Activated CD8-positive, alpha-beta memory T cell treated with anti-CD3 and anti-CD28 coated beads for 48 hours (primary cell): ENCODE data around the gene BCL10.
"Not testable (repeated sequence)": the region's sequence is repeated elsewhere in the genome, so short reads cannot be mapped to it uniquely, and the experiment has no call there.

Experiments
- DNase-seq, 3 experiments: peaks; one replicate each; pipeline ENCODE4 v3.0.0-alpha.2; 2020; ENCODE audit warnings: low read depth in 2 of 3, low spot score in 2 of 3

Gene BCL10

DNA sequence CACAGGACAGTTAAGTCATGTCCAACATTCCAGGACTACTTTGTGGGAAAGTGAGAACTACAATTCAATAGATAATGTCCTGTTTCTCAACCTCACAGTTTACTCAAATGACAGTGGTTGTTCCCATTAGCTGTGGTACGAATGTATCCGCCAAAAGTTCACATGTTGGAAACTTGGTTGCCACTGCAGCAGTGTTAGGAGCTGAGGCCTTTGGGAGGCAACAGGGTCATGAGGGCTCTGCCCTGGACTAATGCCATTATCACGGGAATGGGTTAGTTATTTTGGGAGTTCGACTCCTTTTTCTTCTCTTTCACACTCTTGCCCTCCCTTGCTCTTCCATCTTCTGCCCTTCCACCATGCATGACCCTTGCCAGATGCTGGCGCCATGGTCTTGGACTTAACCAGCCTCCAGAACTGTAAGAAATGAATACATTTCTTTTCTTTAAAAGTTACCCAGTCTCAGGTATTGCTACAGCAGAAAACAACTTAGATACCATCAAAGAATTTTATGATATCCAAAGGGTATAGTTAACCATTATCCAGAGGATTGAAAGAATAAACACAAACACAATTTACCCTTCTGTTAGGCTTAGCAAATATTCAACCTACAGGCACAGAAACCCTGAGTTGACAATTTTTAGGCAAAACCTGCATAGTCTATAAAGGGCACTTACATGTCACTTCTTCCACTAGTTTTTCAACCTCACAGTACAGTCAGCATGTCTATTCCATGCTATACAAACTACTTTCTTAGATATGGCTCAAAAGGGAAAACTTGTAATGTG lies 7.4 kb downstream of the BCL10 start:
- DNase-seq, result no peak

DNA sequence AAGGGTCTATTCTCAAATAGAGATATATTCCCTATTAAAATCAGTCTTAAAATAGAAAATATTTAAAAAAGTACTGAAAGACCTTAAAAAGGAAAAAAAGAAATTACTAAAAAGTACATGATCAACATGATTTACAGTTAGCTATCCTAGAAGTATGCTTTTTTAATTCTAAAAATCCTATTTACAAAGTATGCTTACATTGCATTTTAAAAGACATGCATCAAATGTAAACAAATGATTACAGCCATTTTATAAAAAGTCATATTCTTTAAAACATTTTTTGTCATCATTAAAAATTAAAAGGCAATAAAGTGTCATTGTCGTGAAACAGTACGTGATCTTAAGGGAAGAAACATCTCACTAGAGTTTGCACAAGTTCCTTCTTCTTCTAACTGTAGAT lies 9.1 kb downstream of the BCL10 start:
- no peak for DNase-seq

DNA sequence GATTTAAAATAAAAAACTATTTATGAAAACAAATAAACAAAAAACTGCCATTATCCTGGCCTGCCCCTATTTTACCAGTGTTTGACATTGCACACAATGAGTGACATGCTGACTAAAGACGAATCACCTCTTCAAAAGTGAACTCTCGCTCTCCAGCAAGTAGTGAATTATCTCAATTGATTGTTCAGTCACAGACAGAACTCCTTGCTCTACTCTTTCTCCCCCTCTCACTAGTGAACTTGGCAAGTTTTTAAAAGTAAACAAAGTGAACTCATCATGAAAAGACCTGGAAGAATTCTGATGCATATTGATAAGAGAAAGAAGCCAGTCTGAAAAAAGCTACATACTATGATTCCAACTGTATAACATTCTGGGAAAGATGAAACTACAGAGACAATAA lies 12.3 kb downstream of the BCL10 start:
- no peak for DNase-seq

DNA sequence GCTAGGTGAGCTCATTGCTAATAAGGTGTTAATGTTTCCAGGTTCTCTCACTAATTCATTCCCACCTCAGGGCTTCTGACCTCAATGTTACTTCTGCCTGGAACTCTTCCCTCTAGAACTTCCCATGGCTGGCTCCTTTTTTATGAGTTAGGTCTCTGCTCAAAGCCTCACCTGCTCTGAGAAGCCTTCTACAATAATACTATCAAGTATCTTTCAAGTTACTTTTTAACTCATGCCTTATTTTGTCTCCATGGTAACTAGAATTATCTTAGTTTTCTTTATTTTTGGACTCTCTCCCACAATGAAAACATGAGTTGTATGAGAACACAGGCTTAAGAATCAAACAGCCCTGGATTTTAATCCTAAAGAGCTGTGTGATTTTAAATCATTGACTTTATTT lies 13.4 kb downstream of the BCL10 start:
- no peak for DNase-seq

DNA sequence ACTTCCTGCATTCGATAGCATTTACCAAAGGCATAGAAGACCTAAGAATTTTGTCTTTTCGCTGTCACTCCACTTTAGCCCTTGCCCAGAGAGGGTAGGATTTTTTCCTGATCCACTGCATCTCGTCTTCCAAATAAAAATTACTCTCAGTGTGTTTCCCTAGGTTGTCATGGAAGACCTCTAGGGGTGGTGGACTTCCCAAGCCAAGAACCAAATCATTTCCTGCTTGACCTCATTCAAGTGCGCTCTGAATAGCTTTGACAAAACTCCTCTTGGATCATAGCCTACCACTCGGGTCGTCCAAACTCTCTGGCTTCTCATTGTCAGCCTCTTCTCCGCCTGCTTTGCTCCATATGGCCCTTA lies 16.5 kb downstream of the BCL10 start:
- DNase-seq, result no peak

DNA sequence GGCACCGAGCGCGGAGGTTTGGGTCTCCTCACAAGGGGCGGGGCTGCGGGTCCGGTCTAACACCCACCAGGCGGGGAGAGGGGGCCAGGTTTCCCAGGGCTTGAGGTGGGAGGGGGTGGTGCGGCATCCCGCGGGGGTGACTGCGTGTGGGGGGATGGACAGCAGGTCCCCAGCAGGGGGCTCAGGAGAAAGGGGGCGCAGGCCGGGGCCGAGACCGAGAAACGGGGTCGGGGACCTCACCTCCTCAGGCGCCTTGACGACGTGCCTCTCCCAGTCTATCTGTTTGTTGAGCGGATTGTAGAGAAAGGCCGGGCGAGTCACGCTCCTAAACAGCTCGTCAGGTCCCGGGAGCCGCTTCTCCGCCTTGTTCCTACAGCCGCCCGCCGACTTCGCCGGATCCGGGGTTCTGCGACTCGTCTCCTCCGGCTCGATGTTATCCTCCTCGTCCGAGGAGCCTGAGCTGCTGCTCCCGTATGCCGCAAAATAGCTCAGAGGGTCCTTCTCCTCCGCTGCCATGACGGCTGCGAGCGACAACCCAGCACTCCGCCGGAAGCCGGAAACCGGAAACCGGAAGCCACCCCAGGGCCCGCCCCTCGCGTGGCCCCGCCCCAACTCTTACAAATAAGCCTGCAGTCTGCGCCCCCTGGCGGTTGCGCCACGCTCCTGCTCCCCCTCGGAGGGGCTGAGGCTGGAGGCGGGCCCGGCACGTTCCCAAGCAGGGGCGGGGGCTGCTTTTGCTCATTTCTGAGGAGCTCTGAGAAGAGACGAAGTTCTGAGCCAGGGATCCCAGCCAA lies 17.1 kb downstream of the BCL10 start, which contains the start of gene C1orf52:
C1orf52 (minus strand) TSS at position 545 of the 794 bp plus-strand sequence; CDS start at position 516, 29 bp downstream.
- DNase-seq, result peak; percentile 85 to 99 (median 96)

DNA sequence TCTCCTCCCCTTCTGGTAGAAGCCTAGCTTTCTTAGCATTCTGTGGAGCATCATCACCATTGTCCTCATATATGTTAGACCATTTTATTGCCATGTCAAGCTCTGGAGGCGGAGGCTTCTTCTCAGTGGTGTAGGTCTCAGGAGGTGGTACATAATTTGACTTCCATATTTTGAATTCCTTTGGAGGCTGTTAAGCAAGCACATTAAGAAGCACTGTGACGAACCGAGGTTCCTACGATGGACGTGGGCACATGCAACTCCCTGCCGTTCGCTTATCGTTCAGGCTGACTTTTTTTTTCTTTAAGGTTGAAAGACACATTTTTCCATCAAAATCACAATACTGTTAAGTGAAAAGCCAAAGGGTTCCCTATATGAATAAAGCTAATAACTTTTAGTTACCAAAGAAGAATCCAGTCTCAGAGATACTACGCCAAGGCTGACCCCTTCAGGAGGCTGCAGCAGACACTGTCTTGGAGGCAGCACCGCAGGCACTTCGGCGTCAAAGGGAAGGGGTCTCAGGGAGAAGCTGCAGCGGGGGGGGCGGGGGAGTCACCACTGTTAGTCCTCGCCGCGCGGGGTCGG lies 17.8 kb downstream of the BCL10 start:
- no peak for DNase-seq

DNA sequence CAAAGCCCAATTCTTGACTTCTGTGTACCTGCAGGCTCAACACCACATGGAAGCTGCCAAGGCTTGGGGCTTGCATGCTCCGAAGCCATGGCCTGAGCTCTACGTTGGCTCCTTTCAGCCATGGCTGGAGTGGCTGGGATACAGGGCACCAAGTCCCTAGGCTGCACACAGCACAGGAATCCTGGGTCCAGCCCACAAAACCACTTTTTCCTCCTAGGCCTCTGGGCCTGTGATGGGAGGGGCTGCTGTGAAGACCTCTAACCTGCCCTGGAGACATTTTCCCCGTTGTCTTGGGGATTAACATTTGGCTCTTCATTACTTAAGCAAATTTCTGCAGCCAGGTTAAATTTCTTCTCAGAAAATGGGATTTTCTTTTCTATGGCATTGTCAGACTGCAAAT lies 27.4 kb downstream of the BCL10 start:
- DNase-seq, result not testable (repeated sequence)

DNA sequence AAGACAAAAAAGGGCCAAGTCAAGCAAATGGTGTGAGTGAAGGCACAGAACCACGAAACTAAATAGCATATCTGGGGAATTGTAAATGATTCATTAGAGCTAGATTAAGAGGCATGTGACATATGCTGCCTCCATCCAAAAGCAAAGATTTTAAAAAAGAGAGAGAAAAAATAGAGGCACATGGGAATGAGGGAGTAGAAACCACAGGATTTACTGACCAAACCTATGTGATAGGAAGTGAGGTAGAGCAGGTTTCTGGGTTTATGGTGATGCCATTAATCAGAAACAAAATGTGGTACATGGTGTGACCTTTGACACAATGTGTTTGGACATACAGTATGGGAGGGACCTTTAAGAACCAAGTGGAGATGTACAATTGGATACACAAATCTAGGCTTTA lies 30.5 kb downstream of the BCL10 start:
- no peak for DNase-seq

DNA sequence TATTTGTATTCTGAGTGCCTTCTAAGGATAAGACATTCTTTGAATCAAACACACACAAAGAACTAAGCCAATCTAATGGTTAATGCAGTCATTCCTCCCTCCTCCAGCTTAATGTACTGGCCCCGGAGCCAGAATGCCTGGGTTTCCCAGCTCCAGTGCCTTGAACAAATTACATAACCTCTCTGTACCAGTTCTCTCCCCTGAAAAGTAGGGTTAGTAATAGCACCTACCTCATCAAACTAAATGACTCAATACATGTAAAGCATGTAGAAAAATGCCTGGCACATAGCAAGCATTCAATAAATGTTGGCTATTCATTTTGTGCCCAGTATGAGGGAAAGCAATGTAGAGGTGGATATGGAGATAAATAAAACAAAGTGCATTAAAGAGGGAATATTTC lies 31.0 kb downstream of the BCL10 start:
- no peak for DNase-seq

DNA sequence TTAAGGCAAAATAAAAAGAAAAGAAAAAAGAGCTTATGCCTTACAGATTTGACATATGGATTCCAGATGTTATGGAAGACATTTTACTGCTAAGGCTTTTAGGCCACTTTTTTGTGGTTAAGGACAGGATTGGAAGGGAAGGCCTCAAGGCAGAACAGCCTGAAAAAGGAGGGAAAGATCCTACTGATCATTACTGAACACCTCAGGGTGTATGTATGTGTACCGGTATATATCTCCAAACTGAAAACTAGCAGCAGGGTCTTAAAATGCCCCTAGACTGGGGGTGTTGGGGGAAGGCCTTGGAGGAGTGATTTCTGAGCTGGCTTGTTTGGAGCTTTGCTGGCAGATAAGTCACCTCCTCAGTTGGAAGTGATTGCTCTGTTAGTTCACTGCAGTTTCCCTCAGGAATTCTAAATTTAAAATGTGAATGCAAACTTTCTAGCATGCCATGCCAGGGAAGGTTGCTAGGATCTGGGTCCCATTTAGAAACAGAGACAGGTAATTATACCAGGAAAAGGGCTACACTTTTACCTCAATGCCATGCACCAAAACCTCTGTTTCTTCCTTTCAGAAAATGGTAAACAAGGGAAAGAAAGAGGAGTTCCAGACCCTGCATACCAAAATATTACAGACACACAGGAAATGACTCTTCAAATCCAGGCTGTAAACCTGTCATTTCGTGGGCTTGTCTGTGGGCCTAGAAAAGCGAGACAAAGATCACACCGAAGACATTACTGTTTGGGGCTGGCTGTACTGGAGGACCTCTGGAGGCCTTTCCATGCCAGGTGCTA lies 32.0 kb downstream of the BCL10 start:
- DNase-seq, result no peak

DNA sequence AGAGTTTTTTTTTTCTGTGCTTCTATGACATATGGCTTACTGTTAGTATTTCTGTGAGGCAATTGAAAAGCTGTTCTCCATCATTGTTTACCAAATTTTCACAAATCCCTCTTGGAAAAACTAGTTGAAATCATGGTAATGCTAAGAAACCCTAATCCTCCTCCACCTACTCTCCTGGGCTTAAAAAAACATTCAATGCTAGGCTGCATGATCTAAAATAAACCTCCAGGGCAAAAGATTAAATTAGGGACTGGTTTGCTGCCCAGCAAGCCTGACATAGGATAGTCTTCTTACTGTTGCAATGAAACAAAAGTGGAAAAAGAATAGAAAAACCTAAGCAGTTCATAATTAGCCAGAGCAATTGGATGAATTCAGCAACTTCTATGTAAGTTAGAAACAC lies 33.1 kb downstream of the BCL10 start:
- no peak for DNase-seq

DNA sequence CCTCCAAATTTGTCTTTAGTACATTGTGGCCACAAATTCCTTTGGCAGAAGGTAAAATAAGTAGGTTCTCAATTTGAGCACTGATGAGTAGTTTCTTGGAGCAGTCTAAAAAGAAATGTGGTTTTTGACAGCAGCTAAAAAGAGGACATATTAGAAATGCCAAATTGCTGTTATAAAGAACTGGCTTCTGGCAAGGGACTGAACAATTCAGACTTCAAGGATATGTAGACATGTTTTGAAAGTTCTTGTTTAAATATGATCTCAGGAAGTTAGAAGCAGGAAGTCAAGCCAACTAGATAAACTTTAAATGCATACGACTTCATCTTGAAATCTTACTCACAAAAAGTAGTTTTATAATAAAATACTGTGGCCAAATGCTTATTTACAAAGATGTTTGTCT lies 35.8 kb downstream of the BCL10 start:
- no peak for DNase-seq

DNA sequence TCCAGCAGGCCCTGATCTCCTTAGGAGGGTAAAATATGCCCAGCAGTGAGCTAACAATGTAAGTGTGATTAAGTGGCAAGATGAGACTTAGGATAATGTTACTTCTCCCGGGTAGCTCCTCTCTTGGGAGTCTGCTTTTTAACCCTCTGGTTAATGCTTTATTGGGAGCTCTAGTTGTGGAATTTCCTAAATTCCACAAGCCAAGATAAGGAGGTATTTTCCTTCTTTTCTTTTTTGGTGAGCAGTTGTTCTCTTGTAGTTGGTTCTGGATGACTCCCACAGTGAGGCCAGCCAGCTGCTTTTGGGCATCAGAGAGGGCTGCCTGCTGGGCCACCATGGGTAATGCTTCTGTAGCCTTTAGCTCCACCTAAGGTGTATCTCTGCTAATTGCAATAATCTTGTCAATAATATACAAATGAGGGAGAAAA lies 36.2 kb downstream of the BCL10 start:
- no peak for DNase-seq

DNA sequence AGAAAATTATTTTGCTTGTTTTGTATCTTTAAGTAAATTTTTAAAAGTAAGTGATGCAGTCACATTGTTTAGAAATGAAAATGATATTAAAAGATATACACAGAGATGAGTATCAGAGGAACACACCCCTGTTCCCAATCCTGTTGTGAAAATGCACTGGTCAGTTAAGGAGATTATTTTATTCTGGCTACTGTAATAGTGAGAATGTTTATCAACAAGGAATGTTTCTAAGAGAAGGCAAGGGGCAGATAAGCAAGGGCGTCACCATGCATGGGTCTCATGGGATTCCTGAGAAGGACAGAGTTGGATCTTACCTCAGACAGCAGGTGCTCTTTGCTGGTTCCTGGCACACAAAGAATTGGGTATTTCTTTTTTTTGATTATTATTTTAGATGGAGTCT lies 38.8 kb downstream of the BCL10 start:
- DNase-seq, result no peak

DNA sequence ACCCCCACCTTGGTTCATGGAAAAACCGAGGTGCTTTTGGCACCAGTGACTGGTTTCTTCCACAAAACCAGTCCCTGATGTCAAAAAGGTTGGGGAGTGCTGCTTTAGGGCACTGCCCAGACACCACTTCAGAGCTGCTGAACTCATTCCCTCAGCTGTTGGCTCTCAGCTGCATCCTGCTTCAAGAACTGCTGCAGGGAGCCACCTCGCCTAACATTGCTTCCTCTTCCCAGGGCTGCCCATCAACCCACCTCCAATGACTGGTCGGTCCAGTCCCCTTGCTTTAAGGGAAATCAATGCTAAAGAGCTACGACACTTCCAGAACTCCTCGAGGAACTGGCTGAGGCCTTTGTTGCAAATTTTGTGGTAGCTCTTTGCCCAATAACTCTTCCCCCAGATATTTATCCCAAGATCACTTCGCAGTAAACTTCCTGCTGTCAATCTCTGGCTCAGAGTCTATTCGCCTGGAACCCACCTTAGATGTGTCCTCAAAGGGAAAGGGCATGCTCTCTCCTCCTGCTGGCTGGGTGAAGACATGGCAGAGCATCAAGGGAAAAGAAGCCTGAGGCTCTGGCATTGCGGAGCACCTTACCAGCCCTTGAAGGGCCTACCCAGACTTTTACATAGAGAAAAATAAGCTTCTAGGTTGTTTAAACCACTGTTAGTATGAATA lies 46.0 kb downstream of the BCL10 start:
- DNase-seq, result no peak

DNA sequence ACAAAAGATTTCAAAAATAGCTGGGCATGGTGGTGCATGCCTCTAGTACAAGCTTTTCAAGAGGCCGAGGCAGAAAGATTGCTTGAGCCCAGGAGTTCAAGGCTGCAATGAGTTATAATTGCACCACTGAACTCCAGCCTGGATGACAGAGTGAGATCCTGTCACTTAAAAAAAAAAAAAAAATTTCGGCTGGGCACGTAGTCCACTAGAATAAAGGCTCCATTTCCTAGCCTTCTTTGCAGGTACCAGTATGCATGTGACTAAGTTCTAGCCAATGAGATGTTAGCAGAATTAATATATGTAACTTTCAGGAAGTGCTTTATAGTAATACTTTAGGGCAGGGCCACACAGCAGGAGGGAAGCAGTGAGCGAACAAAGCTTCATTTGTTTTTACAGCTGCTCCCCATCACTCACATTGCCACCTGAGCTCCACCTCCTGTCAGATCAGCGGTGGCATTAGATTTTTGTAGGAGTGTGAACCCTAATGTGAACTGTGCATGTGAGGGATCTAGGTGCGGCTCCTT lies 46.8 kb downstream of the BCL10 start:
- DNase-seq, result no peak

DNA sequence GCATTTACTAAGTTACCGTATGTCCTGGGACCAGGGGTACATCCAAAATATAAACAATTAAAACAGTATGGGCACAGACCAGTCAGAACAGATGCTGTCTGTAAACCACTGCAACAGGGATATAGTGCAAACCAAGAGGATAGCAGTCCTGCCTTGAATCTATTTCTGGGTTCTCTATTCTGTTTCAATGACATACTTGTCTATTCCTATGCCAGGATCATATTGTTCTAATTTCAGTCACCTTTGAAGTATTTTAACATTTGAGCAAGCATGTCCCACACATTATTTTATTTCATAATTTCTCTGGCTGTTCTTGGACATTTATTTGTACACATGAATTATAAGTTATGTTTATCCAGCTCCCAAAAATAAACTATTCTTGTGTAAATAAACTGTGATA lies 47.5 kb downstream of the BCL10 start:
- DNase-seq, result no peak

DNA sequence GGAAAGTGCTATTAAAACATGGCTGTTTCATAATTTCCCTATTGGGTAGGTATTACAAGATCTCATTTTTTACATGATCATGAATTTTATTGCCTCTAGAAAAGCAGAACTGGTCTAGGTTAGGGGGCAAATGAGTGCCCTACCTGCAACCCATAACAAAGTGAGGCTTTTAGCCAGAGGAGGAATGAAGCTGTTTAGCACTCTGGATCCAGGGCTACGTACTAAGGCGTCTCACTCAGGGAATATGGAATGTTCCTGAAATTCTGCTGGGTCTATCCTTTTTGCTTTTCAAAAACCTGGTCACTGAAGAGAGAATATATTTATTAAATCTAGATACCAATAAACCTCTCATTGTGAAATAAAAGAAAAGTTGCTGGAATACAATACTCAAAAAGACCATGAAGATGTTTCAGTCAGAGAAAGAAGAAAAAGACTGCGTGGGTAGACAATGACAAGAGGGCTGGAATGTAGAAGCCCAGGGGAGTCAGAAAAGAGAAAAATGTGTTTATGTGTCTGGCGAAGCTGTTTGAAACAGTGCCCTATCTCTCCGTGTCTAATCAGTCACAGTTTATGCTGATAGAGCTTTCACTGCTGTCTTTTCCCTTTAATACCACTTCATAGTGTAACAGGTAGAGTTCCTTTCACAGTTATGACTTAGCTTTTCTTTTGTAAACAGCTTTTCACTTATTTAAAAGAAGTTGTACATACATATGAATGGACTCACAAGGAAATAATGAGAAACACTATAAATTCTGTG lies 50.6 kb downstream of the BCL10 start:
- DNase-seq, result no peak
